LNCAP (cell line): ENCODE measurements around the gene DENND4A.

Experiments
- CTCF ChIP-seq: fragments of 450-650 bp; IDR thresholded peaks from 2 replicates; pipeline ENCODE4 v1.5.1; 2017; ENCODE audit warnings: mild to moderate bottlenecking

The DENND4A gene

GRCh38 chr15:65773386-65774111 is 18.5 kb downstream of the DENND4A start:
- no peak for TF ChIP-seq CTCF

- no peak for TF ChIP-seq CTCF
Observed at GRCh38 chr15:65772930-65773329, 19.2 kb downstream of the DENND4A start.

- TF ChIP-seq CTCF: no peak
Observed at GRCh38 chr15:65771870-65772269, 20.2 kb downstream of the DENND4A start.

- no peak for TF ChIP-seq CTCF
Observed at GRCh38 chr15:65769482-65769881, 22.6 kb downstream of the DENND4A start.

GRCh38 chr15:65767895-65768294 is 24.2 kb downstream of the DENND4A start:
- no peak for TF ChIP-seq CTCF

- no peak for TF ChIP-seq CTCF
Observed at GRCh38 chr15:65767264-65767595, 24.9 kb downstream of the DENND4A start.

- TF ChIP-seq CTCF: no peak
Observed at GRCh38 chr15:65766422-65767263, 25.4 kb downstream of the DENND4A start.
